ENCODE results near the gene POLG.

Gene POLG

GRCh38 chr15:89330881-89331595, 3.6 kb downstream of the POLG start:
- Mint-ChIP-seq H3K4me1 (peaks cover 34 to 59% of the 10 kb centered on the region in 2 donors), H3K27me3 (peaks cover 7 to 8% of the 10 kb centered on the region in 2 donors), H3K27ac (no peak overlapping the region), H3K4me3 (no peak overlapping the region), H3K36me3 (peaks cover 51 to 63% of the 10 kb centered on the region in 2 donors), H3K9me3 (peaks cover 2 to 4% of the 10 kb centered on the region in 2 donors)
- ATAC-seq (replicated peaks) (no peak), DNase-seq (no peak)

- ATAC-seq (replicated peaks) (no peak), DNase-seq (no peak)
- peak overlapping the region; percentile 59 for H3K27ac Mint-ChIP-seq
- H3K9me3 Mint-ChIP-seq, result peaks cover 2 to 4% of the 10 kb centered on the region in 2 donors
- peaks cover 27 to 52% of the 10 kb centered on the region in 2 donors for H3K4me1 Mint-ChIP-seq
- H3K27me3 Mint-ChIP-seq, result peaks cover 5 to 6% of the 10 kb centered on the region in 2 donors
- H3K4me3 Mint-ChIP-seq, result no peak overlapping the region
- H3K36me3 Mint-ChIP-seq, result peaks cover 52 to 65% of the 10 kb centered on the region in 2 donors
Measured at GRCh38 chr15:89330119-89330518, 4.5 kb downstream of the POLG start.

- Mint-ChIP-seq H3K4me1 (peaks cover 23 to 46% of the 10 kb centered on the region in 2 donors), H3K4me3 (no peak overlapping the region), H3K36me3 (peaks cover 53 to 65% of the 10 kb centered on the region in 2 donors), H3K27me3 (peaks cover 0 to under 1% of the 10 kb centered on the region in 2 donors), H3K27ac (peak overlapping the region; percentile 49), H3K9me3 (no peaks in the 10 kb centered on the region)
- DNase-seq, result no peak
- ATAC-seq (replicated peaks), result no peak
Measured at GRCh38 chr15:89329329-89330084, 5.1 kb downstream of the POLG start.

GRCh38 chr15:89328398-89329254, 6.0 kb downstream of the POLG start:
- no peaks in the 10 kb centered on the region for H3K9me3 Mint-ChIP-seq
- ATAC-seq (replicated peaks) (no peak), DNase-seq (no peak)
- no peak overlapping the region for H3K4me3 Mint-ChIP-seq
- H3K4me1 Mint-ChIP-seq, result peaks cover 24 to 46% of the 10 kb centered on the region in 2 donors
- peaks cover 54 to 74% of the 10 kb centered on the region in 2 donors for H3K36me3 Mint-ChIP-seq
- H3K27me3 Mint-ChIP-seq, result no peaks in the 10 kb centered on the region
- H3K27ac Mint-ChIP-seq, result peak overlapping the region; percentile 49

- H3K27ac Mint-ChIP-seq, result no peak overlapping the region
- H3K4me3 Mint-ChIP-seq, result no peak overlapping the region
- DNase-seq (no peak), ATAC-seq (replicated peaks) (no peak)
- H3K4me1 Mint-ChIP-seq, result peaks cover 18 to 38% of the 10 kb centered on the region in 2 donors
- H3K27me3 Mint-ChIP-seq, result no peaks in the 10 kb centered on the region
- no peaks in the 10 kb centered on the region for H3K9me3 Mint-ChIP-seq
- peaks cover 57 to 84% of the 10 kb centered on the region in 2 donors for H3K36me3 Mint-ChIP-seq
Measured at GRCh38 chr15:89327113-89327512, 7.5 kb downstream of the POLG start.

GRCh38 chr15:89326316-89326715, 8.3 kb downstream of the POLG start:
- ATAC-seq (replicated peaks), result no peak
- Mint-ChIP-seq H3K4me3 (no peak overlapping the region), H3K9me3 (no peaks in the 10 kb centered on the region), H3K27me3 (no peaks in the 10 kb centered on the region), H3K36me3 (peaks cover 58 to 81% of the 10 kb centered on the region in 2 donors), H3K27ac (no peak overlapping the region), H3K4me1 (peaks cover 13 to 30% of the 10 kb centered on the region in 2 donors)
- no peak for DNase-seq

- H3K36me3 Mint-ChIP-seq, result peaks cover 57 to 74% of the 10 kb centered on the region in 2 donors
- no peak overlapping the region for H3K4me3 Mint-ChIP-seq
- H3K27ac Mint-ChIP-seq, result peak overlapping the region; percentile 20
- peaks cover 7 to 24% of the 10 kb centered on the region in 2 donors for H3K4me1 Mint-ChIP-seq
- DNase-seq (no peak), ATAC-seq (replicated peaks) (no peak)
- H3K9me3 Mint-ChIP-seq, result no peaks in the 10 kb centered on the region
- no peaks in the 10 kb centered on the region for H3K27me3 Mint-ChIP-seq
Measured at GRCh38 chr15:89325039-89325803, 9.4 kb downstream of the POLG start.

GRCh38 chr15:89323825-89324224, 10.8 kb downstream of the POLG start:
- DNase-seq (no peak), ATAC-seq (replicated peaks) (no peak)
- Mint-ChIP-seq H3K27me3 (no peaks in the 10 kb centered on the region), H3K4me1 (peaks cover 5 to 13% of the 10 kb centered on the region in 2 donors), H3K9me3 (no peaks in the 10 kb centered on the region), H3K27ac (no peak overlapping the region), H3K36me3 (peaks cover 51 to 75% of the 10 kb centered on the region in 2 donors), H3K4me3 (no peak overlapping the region)

GRCh38 chr15:89322822-89323221, 11.8 kb downstream of the POLG start:
- peaks cover 48 to 70% of the 10 kb centered on the region in 2 donors for H3K36me3 Mint-ChIP-seq
- H3K4me3 Mint-ChIP-seq, result no peak overlapping the region
- H3K4me1 Mint-ChIP-seq, result peaks cover 4 to 5% of the 10 kb centered on the region in 2 donors
- no peaks in the 10 kb centered on the region for H3K9me3 Mint-ChIP-seq
- DNase-seq (no peak), ATAC-seq (replicated peaks) (no peak)
- H3K27ac Mint-ChIP-seq, result no peak overlapping the region
- no peaks in the 10 kb centered on the region for H3K27me3 Mint-ChIP-seq

- peaks cover 46 to 69% of the 10 kb centered on the region in 2 donors for H3K36me3 Mint-ChIP-seq
- DNase-seq (no peak), ATAC-seq (replicated peaks) (no peak)
- peak overlapping the region; percentile 56 for H3K27ac Mint-ChIP-seq
- no peaks in the 10 kb centered on the region for H3K9me3 Mint-ChIP-seq
- no peak overlapping the region for H3K4me3 Mint-ChIP-seq
- H3K4me1 Mint-ChIP-seq, result peaks cover 0 to 10% of the 10 kb centered on the region in 2 donors
- no peaks in the 10 kb centered on the region for H3K27me3 Mint-ChIP-seq
Measured at GRCh38 chr15:89321521-89322410, 12.9 kb downstream of the POLG start.

GRCh38 chr15:89320200-89320599, 14.4 kb downstream of the POLG start:
- Mint-ChIP-seq H3K9me3 (no peaks in the 10 kb centered on the region), H3K27ac (peak overlapping the region; percentile 63)
- no peak for ATAC-seq (replicated peaks)

GRCh38 chr15:89319678-89320077, 14.9 kb downstream of the POLG start:
- H3K27ac Mint-ChIP-seq, result peak overlapping the region; percentile 32
- DNase-seq, result no peak
- peaks cover 45 to 74% of the 10 kb centered on the region in 2 donors for H3K36me3 Mint-ChIP-seq
- no peaks in the 10 kb centered on the region for H3K9me3 Mint-ChIP-seq
- H3K4me1 Mint-ChIP-seq, result peaks cover 0 to 10% of the 10 kb centered on the region in 2 donors
- H3K4me3 Mint-ChIP-seq, result no peak overlapping the region
- no peaks in the 10 kb centered on the region for H3K27me3 Mint-ChIP-seq
- ATAC-seq (replicated peaks), result no peak

More at GRCh38 chr15:89320200-89320599, 14.4 kb downstream of the POLG start:
- Mint-ChIP-seq H3K36me3 (peaks cover 46 to 74% of the 10 kb centered on the region in 2 donors), H3K27me3 (no peaks in the 10 kb centered on the region), H3K4me1 (peaks cover 0 to 10% of the 10 kb centered on the region in 2 donors), H3K4me3 (no peak overlapping the region)
- DNase-seq, result no peak

Data from stimulated activated naive B cell treated with anti-CD40 and anti-IgM and Interleukin-4, amounts not matched to agents 10 μg/mL and 1 μg/mL and 100 μg/mL, for 72 hours (primary cell).